ENCODE results near the gene SLC35G3.
"Not testable (repeated sequence)": the region's sequence is repeated elsewhere in the genome, so short reads cannot be mapped to it uniquely, and the experiment has no call there.

Gene SLC35G3

DNA sequence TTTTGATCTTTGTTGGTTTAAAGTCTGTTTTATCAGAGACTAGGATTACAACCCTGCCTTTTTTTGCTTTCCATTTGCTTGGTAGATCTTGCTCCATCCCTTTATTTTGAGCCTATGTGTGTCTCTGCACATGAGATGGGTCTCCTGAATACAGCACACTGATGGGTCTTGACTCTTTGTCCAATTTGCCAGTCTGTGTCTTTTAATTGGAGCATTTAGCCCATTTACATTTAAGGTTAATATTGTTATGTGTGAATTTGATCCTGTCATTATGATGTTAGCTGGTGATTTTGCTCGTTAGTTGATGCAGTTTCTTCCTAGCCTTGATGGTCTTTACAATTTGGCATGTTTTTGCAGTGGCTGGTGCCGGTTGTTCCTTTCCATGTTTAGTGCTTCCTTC is 8.4 kb upstream of the SLC35G3 start:
- not testable (repeated sequence) for DNase-seq

DNA sequence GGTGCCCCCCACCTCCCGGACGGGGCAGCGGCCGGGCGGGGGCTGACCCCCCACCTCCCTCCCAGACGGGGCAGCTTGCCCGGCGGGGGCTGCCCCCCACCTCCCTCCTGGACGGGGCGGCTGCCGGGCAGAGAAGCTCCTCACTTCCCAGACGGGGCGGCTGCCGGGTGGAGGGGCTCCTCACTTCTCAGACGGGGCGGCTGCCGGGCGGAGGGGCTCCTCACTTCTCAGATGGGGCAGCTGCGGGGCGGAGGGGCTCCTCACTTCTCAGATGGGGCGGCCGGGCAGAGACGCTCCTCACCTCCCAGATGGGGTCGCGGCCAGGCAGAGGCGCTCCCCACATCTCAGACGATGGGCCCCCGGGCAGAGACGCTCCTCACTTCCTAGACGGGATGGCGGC is 869 bp upstream of the SLC35G3 start:
- DNase-seq = not testable (repeated sequence)

DNA sequence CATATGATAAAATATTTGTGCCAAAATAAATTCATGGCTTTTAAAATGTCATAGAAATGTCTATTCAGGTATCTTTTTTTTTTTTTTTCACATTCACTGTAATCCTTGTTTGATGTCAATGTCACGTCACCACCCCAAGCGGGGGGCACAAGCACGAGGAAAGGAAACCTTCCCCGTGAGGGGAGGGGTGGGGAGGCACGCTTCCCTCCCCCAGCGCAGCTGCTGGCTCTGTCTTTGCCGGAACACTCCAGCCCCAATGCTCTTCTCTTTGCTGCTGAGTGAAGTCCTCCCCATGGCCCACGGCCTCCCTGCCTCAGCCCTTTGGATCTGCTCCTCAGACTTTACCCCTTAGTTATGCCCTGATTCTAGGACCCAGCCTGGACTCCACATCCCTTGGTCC is 1.5 kb downstream of the SLC35G3 start:
- DNase-seq = no peak

DNA sequence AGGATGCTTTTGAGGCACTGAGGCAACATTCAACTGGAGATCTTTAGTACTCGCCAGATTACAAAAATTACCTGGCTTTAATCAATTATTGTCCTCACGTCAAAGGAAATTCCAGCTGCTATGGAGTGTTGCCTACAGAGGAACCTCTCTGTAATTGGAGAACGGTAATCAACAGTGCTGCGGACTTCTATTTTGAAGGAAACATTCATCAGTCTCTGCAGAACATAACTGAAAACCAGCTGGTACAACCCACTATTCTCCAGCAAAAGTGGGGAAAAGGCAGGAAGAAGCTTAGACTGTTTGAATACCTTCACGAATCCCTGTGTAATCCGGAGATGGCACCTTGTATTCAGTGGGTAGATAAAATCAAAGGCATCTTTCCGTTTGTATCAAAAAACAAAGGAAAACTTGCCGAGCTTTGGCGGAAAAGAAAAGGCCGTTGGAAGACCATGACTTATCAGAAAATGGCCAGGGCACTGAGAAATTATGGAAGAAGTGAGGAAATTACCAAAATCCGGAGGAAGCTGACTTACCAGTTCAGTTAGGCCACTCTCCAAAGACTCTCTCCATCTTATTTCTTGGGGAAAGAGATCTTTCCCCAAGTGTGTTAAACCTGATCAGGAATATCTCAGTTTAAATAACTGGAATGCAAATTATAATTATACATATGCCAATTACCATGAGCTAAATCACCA is 3.0 kb downstream of the SLC35G3 start:
- no peak for DNase-seq

DNA sequence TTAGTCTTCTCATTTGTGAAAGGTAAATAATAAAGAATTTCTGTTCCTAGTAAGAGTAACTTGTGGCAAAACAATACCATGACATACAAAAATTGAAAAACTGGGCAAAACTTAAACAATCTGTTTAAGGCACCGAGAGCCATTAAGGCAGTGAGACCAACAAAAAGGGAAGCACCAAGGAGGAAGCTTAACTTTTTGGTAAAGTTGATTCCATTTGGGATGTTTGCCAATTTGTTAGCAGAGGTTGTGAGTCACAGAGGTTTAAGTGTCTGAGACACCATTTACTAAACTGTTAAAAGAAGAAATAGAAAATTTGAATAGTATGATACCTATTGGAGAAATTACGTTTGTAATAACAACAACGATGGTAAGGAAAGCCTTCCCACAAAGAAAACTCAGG is 4.9 kb downstream of the SLC35G3 start:
- DNase-seq = no peak

DNA sequence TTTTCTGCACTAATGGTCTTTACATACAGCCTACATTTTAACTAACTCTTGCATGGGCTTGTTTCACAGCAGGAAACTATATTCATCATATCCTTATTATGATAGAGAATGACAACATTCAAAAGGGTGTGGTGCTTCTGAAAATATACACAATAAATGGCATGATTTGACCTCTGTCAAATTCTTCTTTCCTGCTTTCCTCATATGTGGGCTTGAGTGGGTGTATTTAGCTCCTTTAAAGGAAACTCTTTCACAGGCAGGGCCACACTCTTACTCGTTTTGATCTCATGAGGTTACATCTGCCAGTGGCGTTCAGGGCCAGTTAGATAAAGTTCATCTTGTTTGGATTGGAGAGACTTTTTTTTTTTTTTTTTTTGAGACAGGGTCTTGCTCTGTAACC is 6.1 kb downstream of the SLC35G3 start:
- DNase-seq = no peak

DNA sequence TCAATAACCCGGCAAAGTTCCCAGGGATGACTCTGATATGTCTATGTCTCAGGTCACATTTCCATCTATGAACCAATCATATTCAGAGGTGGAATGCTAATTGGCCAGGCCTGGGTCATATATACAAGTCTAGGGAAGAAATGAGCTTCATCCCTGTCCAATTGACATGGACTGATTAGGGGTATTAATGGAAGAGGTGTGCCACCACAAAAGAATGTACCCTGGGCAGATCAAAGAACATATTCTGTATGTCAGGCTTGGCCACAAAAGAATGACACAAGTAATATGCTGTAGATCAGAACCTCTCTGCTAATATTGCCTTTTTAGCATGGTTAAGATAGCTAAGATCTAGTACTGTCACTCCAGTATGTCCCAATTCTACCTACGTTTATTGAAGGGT is 6.7 kb downstream of the SLC35G3 start:
- DNase-seq = no peak

DNA sequence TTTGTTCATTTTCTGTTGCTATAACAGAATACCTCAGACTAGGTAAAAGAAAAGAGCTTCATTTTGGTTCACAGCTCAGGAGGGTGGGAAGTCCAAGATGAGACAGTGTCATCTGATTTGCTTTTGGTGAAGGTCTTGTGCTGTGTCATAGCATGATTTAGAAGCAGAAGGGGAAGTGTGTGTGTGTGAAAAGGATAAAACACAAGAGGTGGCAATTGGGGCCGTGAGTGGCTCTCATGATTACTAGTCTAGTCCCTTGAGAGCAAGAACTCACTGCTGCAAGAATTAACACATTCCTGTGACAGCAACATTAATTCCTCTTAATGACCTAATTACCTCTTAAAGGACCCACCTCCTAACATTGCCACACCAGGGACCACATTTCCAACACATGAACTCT is 8.3 kb downstream of the SLC35G3 start:
- DNase-seq = peak; percentile 31

DNA sequence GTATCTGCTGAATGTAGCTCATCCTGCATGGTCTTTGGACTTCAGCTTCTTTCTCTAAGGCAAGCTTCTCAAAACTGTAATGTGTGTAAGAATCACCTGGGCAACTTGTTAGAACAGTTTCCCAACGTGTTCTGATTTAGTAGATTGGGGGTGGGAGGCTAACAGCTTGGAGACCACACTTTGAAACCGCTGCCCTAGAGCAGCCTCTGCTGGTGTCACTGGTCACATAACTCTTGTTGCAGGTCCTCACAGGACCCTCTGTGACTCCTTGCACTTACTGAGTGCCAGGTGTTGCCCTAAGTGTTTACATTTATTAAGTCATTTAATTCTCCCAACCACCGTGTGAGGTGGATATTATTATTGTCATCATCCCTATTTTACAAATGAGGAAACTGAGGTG is 9.9 kb downstream of the SLC35G3 start:
- DNase-seq = no peak

DNA sequence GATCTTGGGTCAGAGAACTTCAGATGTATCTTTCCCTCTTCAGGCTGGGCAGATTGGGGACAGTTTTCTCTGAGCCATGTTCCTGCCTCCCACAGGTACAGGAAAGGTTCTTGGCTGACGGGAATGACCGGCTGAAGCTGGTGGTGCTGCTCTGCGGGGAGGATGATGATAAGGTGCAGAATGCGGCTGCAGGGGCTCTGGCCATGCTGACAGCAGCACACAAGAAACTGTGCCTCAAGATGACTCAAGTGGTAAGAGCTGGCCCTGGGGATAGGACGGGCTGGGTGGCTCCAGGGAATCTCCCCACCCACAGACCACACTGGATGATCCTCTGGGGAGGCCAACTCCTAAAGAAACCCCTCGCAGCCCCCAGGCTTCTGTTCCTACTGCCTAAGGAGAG is 10.9 kb downstream of the SLC35G3 start:
- no peak for DNase-seq

DNA sequence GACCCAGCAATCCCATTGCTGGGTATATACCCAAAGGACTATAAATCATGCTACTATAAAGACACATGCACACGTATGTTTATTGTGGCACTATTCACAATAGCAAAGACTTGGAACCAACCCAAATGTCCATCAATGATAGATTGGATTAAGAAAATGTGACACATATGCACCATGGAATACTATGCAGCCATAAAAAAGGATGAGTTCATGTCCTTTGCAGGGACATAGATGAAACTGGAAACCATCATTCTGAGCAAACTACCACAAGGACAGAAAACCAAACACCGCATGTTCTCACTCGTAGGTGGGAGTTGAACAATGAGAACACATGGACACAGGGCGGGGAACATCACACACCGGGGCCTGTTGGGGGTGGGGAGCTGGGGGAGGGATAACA is 14.8 kb downstream of the SLC35G3 start:
- not testable (repeated sequence) for DNase-seq

DNA sequence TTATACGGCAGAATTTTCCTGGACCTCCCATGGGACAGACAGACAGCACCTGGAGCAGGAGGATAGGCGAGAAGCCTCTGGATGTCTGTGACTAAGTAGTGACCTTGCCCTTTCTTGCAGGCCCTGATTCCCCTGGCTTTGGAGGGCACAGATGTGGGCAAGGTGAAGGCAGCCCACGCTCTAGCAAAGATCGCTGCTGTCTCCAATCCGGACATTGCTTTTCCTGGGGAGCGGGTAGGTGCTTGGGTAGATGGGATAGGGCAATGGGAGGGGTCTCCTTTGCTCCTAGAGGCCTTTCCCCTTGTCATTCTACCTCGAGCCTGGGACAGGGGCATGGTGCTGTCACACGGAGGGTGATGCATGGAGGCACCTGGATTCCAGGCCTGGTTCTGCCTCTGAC is 17.3 kb downstream of the SLC35G3 start:
- no peak for DNase-seq

DNA sequence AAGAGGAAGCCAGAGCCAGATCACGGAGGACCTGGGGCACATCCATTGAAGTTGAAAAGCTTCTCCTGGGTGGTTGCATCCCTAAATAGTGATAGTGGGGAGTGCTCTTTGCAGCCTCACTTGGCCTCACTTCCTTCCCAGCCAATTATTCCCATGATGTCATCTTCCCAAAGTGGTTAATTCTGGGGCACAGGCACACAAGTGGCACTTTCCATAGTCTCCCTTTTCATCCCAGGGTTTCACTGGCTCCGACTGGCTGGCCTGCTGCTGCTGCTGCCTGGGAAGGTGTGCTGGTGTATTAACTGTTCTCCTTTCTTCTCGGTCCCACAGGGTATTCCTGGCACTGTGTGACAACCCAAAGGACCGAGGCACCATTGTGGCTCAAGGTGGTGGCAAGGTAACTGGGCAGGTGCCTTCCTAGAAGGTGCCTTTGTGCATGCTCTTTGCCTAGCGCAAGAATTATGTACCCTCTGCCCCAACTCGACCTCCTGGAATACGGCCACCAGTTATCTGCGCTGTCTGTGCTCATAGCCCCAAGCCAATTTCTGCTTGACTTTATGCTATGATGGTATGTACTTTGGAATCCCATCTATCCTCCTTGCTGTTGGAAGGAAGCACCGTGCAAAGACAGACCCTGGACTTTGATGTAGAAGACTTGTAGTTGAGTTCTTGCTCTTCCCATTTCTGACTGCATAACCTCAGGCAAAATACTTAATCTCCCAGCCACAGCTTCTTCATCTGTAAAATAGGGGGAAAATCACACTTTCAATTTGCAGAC is 18.4 kb downstream of the SLC35G3 start:
- DNase-seq = no peak

DNA sequence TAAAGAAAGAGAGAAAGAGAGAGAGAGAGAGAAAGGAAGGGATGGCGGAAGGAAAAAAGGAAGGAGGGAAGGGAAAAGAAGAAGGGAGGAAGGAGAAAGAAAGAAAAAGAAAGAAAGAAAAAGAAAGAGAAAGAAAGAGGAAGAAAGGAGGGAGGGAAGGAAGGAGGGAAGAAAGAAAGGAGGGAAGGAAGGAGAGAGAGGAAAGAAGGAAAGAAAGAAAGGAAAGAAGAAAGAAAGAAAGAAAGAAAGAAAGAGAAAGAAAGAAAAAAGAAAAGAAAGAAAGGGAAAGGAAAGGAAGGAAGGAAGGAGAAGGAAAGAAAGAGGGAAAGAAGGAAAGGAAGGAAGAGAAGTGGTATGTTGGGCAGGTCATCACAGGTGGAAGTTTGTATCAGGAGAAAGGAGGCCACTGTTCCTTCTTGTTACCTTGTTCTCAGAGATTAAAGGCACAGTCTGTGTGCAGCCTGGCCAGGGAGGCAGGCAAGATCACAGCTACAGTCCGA is 19.3 kb downstream of the SLC35G3 start:
- DNase-seq = no peak

DNA sequence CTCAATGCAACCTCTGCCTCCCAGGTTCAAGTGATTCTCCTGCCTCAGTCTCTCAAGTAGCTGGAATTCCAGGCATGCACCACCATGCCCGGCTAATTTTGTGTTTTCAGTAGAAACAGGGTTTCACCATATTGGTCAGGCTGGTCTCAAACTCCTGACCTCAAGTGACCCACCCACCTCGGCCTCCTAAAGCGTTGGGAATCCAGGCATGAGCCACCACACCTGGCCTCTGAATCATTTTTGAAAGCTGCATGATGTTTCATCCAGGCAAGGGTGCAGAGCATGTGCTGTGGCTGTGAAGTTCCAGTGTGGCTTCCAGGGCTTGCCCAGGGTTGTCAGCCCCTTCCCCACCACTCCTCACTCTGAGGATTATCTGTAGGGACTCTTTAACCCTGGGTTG is 21.9 kb downstream of the SLC35G3 start:
- DNase-seq = not testable (repeated sequence)

DNA sequence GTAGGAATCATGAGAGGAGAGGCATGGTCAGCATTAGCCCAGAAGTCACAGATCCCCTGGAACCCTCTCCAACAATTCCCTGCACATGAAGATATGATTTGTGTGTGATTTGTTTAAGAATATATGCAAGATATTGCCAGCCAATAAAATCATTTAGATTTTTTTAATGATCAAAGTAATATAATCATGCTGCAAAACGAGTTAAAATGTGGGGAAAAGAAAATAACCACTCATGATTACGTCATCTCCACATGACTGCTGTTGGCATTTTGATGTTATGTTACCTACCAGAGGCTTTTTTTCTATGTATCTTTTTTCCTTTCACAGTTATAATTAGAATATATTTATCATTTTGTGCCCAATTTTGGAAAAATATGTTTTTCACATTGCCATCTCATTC is 22.4 kb downstream of the SLC35G3 start:
- DNase-seq = no peak

DNA sequence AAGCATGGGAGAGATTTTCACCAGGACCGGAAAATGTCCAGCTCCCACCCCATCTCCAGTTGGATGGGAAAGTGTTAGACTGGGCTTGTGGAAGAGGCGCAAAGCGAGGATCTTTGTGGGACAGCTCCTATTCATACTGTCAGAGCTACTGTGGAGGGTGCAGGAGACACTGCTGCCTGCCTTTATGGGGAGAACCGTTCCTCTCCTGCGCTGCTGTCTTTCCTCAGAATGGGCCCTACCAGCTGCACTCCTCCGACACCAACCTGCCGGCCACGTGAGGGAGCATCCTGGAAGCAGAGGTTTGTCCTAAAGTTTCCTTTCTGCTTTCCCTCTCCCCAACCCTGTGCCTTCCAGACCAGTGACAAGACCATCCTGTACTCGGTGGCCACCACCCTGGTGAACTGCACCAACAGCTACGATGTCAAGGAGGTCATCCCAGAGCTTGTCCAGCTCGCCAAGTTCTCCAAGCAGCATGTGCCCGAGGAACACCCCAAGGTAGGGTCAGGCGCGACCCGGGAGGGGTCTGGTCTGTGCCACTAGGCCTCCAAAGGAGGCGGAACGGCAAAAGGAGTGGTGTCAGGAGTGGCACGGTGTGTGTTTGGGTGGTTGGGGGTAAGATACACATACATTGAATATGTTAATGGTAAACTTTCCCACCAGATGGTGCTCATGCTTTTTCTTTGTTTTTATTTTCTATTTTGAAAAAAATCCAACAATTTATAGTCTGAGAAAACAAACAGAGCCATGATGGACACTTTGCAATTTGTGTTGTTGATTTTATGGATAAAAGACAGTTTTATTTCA is 23.0 kb downstream of the SLC35G3 start:
- DNase-seq = peak; percentile 42

DNA sequence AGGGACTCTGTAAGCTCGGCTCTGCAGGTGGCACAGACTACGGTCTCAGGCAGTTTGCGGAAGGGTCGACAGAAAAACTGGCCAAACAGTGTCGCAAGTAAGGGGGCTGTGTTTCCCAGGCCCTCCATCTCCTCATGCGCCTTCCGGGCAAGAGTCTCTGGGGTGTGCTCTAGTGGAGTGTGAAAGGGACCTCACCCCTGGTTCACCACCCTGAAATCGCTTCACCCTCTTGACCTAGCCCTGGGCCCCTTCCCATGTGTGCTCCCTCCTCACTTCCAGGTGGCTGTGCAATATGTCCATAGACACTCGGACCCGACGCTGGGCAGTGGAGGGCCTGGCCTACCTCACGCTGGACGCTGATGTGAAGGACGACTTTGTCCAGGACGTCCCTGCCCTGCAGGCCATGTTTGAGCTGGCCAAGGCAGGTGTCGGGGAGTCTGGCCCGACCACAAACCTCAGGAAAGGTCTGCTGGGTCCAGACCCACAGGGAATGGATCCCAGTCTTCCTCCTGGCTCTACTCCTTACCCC is 24.3 kb downstream of the SLC35G3 start:
- DNase-seq = no peak

DNA sequence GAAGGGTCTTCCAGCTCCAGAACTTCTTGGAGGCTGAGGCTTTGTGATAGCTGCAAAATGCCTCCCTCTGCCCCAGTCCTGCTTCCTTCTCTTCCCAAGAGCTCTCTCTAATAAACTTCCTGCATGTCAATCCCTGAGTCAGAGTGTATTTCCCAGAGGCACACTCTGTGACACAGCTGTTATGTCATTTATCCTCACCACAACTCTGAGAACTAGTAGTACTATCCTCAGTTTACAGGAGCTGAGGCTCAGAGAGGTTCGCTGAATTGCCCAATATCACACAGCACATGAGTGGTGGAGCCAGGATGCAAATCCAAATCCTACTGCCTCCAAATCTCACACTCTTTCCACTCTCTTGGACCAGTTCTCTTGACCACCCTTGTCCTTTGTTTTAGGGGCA is 26.5 kb downstream of the SLC35G3 start:
- DNase-seq = no peak

DNA sequence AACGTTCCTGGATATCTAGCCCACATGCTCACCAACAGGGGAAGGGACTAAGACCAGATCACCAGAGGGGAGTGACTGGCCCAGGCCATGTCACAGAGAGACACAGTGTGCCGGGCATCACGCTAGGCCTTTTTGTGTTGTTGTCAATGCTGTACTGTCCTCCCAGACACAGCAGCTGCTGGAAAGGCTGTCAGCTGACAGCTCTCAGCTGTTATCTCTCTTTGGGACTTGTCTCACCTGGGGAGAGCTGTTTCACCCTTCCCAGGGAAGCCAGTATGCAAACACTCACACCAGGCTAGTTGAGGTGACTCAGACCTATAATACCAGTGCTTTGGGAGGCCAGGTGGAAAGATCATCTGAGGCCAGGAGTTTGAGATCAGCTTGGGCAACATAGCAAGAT is 27.1 kb downstream of the SLC35G3 start:
- no peak for DNase-seq

DNA sequence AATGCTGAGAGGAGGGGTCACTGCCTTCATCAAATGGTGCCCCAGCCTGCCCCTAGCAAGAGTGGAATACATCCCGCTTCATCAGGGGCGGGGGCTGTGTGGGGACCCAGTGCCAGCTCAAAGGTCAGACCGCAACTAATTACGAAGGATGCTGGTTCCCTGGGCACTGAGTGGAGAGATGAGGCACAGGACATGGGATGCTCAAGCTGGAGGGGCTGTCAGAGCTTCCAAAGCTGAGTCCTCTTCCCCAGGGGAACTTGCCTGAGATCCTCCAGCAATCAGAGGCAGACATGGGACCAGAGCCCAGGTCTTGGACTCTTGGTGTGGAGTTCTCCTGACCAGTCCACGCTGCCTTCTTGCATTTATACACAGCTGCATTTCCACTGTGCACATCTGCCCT is 27.7 kb downstream of the SLC35G3 start:
- DNase-seq = no peak

DNA sequence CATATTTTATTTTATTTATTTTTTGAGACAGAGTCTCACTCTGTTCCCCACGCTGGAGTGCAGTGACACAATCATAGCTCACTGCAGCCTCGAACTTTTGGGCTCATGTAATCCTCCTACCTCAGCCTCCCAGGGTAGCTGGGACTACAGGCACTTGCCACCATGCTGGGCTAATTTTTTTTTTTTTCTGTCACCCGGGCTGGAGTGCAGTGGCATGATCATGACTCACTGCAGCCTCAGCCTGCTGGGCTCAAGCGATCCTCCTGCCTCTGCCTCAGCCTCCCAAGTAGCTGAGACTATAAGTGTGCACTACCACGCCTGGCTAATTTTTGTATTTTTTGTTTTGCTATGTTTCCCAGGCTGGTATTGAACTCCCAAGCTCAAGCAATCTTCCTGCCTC is 29.5 kb downstream of the SLC35G3 start:
- no peak for DNase-seq

DNA sequence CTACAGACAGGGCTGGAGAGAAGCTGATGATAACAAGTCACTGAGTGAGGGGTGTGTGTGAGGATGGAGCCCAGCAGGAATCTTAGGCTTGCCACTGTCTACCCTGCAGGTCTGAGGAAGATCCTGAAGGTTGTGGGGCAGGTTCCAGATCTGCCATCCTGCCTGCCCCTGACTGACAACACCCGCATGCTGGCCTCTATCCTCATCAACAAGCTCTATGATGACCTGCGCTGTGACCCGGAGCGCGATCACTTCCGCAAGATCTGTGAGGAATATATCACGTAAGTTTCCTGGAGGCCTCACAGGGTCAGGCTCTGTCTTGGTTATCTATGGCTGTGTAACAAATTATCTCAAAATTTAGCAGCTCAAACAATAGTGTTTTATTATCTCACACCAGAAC is 30.3 kb downstream of the SLC35G3 start:
- no peak for DNase-seq

Measured in activated CD4-positive, alpha-beta T cell treated with anti-CD3 and anti-CD28 coated beads, Interleukin-10, Interleukin-2, amounts not matched to agents 100 ng/mL and 50 ng/mL, durations not matched to agents 16 hours and 8 hours (primary cell).